ENCODE measurements around the gene FILIP1L. TPM values are rescaled to one million over a fixed set of nuclear protein-coding genes. Genes with fewer than 3 reads are reported as not detected.

Gene FILIP1L
- total RNA-seq, 4 donors from 2014 or later: 87.1 to 115 (median 99.6) TPM

DNA sequence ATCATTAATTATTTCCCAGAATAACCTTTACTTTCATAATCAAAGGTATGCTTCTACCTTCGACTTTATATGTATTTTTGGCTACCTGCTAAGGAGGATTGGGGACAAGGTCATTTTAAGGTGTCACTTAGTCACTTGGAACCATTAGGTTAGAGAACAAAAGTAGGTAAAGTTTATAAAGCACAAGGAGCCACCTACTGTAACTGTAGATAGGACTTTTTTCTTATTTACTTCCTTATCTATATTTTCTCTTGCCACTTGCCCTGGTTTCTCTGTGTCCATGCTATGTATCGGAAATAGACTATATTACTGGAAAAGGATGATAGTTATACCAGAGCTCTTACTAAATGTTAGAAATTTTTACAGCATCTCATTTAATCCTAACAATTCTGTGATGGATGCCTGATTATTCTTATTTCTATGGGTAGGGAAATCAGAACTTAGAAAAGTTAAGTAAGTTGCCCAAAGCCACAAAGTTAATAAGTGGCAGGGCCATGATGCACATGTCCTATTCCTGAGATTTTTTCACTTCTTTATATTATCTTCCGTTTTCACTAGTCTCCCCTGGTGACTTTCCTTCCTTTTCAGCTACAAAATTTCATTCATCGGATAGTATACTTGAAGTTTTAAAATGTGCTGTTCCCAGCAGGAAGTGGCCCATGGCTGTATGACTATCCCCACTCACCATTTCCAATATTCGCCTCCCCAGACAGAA lies 164.2 kb downstream of the FILIP1L start:
- DNase-seq: no peak
- ATAC-seq: no peak
- Histone ChIP-seq H3K4me3 (no peak overlapping the region), H3K27me3 (no peaks in the 10 kb centered on the region), H3K4me1 (peaks cover 47 to 67% of the 10 kb centered on the region in 2 donors), H3K27ac (peak overlapping the region; percentile 24 to 75 (median 50)), H3K9me3 (no peaks in the 10 kb centered on the region), H3K36me3 (no peaks in the 10 kb centered on the region)
- TF ChIP-seq, protein P1, sequence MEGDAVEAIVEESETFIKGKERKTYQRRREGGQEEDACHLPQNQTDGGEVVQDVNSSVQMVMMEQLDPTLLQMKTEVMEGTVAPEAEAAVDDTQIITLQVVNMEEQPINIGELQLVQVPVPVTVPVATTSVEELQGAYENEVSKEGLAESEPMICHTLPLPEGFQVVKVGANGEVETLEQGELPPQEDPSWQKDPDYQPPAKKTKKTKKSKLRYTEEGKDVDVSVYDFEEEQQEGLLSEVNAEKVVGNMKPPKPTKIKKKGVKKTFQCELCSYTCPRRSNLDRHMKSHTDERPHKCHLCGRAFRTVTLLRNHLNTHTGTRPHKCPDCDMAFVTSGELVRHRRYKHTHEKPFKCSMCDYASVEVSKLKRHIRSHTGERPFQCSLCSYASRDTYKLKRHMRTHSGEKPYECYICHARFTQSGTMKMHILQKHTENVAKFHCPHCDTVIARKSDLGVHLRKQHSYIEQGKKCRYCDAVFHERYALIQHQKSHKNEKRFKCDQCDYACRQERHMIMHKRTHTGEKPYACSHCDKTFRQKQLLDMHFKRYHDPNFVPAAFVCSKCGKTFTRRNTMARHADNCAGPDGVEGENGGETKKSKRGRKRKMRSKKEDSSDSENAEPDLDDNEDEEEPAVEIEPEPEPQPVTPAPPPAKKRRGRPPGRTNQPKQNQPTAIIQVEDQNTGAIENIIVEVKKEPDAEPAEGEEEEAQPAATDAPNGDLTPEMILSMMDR (IDR thresholded peaks at IDR 0.05 in 4 of 5, conservative IDR thresholded peaks at IDR 0.05 in 1 of 5): no peak
- TF ChIP-seq POLR2A (IDR thresholded peaks at IDR 0.05): no peak
- in situ Hi-C loops (cut with MboI; ENCODE audit: low sequenced_read_pairs in 4 of 4) (no loop called here), intact Hi-C loops (cut with DNase I; ENCODE audit: low total_unique reads) (loop anchor here (5.0 kb wide), 1 partner anchor 1973 kb away; no protein-coding TSS in a partner anchor)

GRCh38 chr3:99948467-99949089 lies 165.7 kb downstream of the FILIP1L start:
- Histone ChIP-seq H3K27me3 (no peaks in the 10 kb centered on the region), H3K9me3 (no peaks in the 10 kb centered on the region), H3K36me3 (no peaks in the 10 kb centered on the region), H3K4me1 (peaks cover 57 to 68% of the 10 kb centered on the region in 2 donors), H3K4me3 (no peak overlapping the region), H3K27ac (peak overlapping the region; percentile 2 to 75 (median 43))
- DNase-seq (no peak), ATAC-seq (no peak)
- in situ Hi-C loops (cut with MboI; ENCODE audit: low sequenced_read_pairs in 4 of 4) (no loop called here), intact Hi-C loops (cut with DNase I; ENCODE audit: low total_unique reads) (no loop called here)
- TF ChIP-seq POLR2A (IDR thresholded peaks at IDR 0.05): no peak

- peak overlapping the region; percentile 12 to 75 (median 44) for H3K27ac ChIP-seq
- in situ Hi-C loops (cut with MboI; ENCODE audit: low sequenced_read_pairs in 4 of 4): no loop called here
- peaks cover 62 to 71% of the 10 kb centered on the region in 2 donors for H3K4me1 ChIP-seq
- ATAC-seq (no peak), DNase-seq (no peak)
- intact Hi-C loops (cut with DNase I; ENCODE audit: low total_unique reads): no loop called here
- H3K9me3 ChIP-seq: no peaks in the 10 kb centered on the region
- no peaks in the 10 kb centered on the region for H3K27me3 ChIP-seq
- no peak overlapping the region for H3K4me3 ChIP-seq
- H3K36me3 ChIP-seq: no peaks in the 10 kb centered on the region
- no peak for TF ChIP-seq POLR2A (IDR thresholded peaks at IDR 0.05)
- TF ChIP-seq, protein P1 (IDR thresholded peaks at IDR 0.05 in 4 of 5, conservative IDR thresholded peaks at IDR 0.05 in 1 of 5): no peak
Measured at GRCh38 chr3:99947356-99947755, 166.9 kb downstream of the FILIP1L start.

GRCh38 chr3:99945328-99945995 lies 168.8 kb downstream of the FILIP1L start:
- H3K36me3 ChIP-seq: no peaks in the 10 kb centered on the region
- no peaks in the 10 kb centered on the region for H3K27me3 ChIP-seq
- DNase-seq (peak in 1 of 2 donors; percentile 35), ATAC-seq (peak; percentile 56 to 74)
- in situ Hi-C loops (cut with MboI; ENCODE audit: low sequenced_read_pairs in 4 of 4) (no loop called here), intact Hi-C loops (cut with DNase I; ENCODE audit: low total_unique reads) (no loop called here)
- H3K27ac ChIP-seq: peak overlapping the region; percentile 49 to 75 (median 64)
- TF ChIP-seq, protein P1 (IDR thresholded peaks at IDR 0.05 in 4 of 5, conservative IDR thresholded peaks at IDR 0.05 in 1 of 5): no peak
- no peak for TF ChIP-seq POLR2A (IDR thresholded peaks at IDR 0.05)
- peak overlapping the region in 2 of 4 donors; percentile 25 to 41 for H3K4me3 ChIP-seq
- H3K9me3 ChIP-seq: no peaks in the 10 kb centered on the region
- H3K4me1 ChIP-seq: peaks cover 63 to 72% of the 10 kb centered on the region in 2 donors
